Type B pancreatic cell (in vitro differentiated cells): ENCODE measurements around the gene RNF144A. TPM values are rescaled to one million over a fixed set of nuclear protein-coding genes. Genes with fewer than 3 reads are reported as not detected.

Source experiments
- DNase-seq: peaks from one replicate; pipeline ENCODE4 v3.0.0; 2021; ENCODE audit warnings: mixed read lengths; ENCODE audit not compliant: unreplicated experiment; ENCODE audit errors: extremely low spot score
- H3K27ac Mint-ChIP-seq: 2 replicates; pipeline ENCODE4 v1.8.0; 2021; ENCODE audit warnings: mild to moderate bottlenecking, mixed read lengths
- H3K27me3 Mint-ChIP-seq: 2 replicates; pipeline ENCODE4 v1.8.0; 2021; ENCODE audit warnings: mixed read lengths
- H3K36me3 Mint-ChIP-seq: 2 replicates; pipeline ENCODE4 v1.8.0; 2021; ENCODE audit warnings: mixed read lengths
- H3K4me1 Mint-ChIP-seq: one replicate; pipeline ENCODE4 v1.8.0; 2021; ENCODE audit warnings: mixed read lengths; ENCODE audit not compliant: unreplicated experiment
- H3K4me3 Mint-ChIP-seq: 2 replicates; pipeline ENCODE4 v1.8.0; 2021; ENCODE audit warnings: mild to moderate bottlenecking, mixed read lengths
- H3K9me3 Mint-ChIP-seq: 2 replicates; pipeline ENCODE4 v1.8.0; 2021; ENCODE audit warnings: mixed read lengths
- CTCF ChIP-seq: fragments of 200-600 bp; sonication (generic); conservative IDR thresholded peaks from 2 replicates; pipeline ENCODE4 v1.5.0; 2021; ENCODE audit warnings: antibody characterized with exemption, mild to moderate bottlenecking
- total RNA-seq: library from RNA; stranded (reverse); gene quantifications from 2 replicates; pipeline ENCODE4 v1.2.1, GENCODE V29; 2021; ENCODE audit warnings: low replicate concordance

RNF144A gene
- total RNA-seq, 1 donor from 2014 or later = 35.6 TPM

- DNase-seq = no peak
- Mint-ChIP-seq H3K4me1 (peaks cover 16% of the 10 kb centered on the region), H3K9me3 (no peaks in the 10 kb centered on the region), H3K27me3 (no peaks in the 10 kb centered on the region), H3K27ac (no peak overlapping the region), H3K36me3 (no peaks in the 10 kb centered on the region), H3K4me3 (no peak overlapping the region)
- TF ChIP-seq CTCF = no peak
Measured at GRCh38 chr2:7089898-7090510, 172.8 kb downstream of the RNF144A start.

GRCh38 chr2:7093376-7093775, 176.2 kb downstream of the RNF144A start:
- no peak overlapping the region for H3K4me3 Mint-ChIP-seq
- no peak overlapping the region for H3K27ac Mint-ChIP-seq
- H3K9me3 Mint-ChIP-seq = no peaks in the 10 kb centered on the region

More at GRCh38 chr2:7093376-7093775, 176.2 kb downstream of the RNF144A start:
- DNase-seq = no peak
- TF ChIP-seq CTCF = no peak
- Mint-ChIP-seq H3K27me3 (no peaks in the 10 kb centered on the region), H3K4me1 (peaks cover 19% of the 10 kb centered on the region), H3K36me3 (no peaks in the 10 kb centered on the region)

Other genes starting within 250 kb of the RNF144A start
- gene CMPK2, start 51.5 kb upstream of the RNF144A start, total RNA-seq = 4.4 and 7.2 TPM in 2 replicates
- gene RSAD2, start 39.6 kb upstream of the RNF144A start, total RNA-seq = 3.3 and 3.4 TPM in 2 replicates